ENCODE results near the gene COG8. TPM values are rescaled to one million over a fixed set of nuclear protein-coding genes. Genes with fewer than 3 reads are reported as not detected.

COG8 gene
- total and polyA plus RNA-seq, 2 of the 8 experiments (the other 6 are each of a cell fraction or from before 2014, with no cell fraction given), result 49.1 to 55.6 TPM

DNA sequence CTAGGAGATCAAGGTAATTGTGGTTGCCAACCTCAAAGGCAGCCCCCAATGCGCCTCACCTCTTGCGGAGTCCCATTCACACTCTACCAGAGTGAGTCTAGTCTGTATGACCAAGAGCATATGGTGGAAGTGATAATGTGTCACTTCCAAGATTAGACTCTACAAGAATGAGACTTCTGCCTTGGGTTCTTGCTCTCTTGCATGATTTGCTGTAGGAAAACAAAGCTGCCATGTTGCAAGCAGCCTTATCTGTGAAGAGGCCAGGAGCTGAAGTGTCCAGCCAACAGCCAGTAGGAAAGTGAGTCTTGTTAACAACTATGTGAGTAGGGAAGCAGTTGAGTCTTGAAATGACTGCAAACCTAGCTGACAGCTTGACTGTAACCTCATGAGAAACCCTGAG, 43.1 kb upstream of the COG8 start:
- Histone ChIP-seq H3K23me2 (ENCODE audit: low read depth, low read length) (no peaks in the 10 kb centered on the region), H3K27ac (ENCODE audit: low read depth, low read length) (no peak overlapping the region), H2BK12ac (ENCODE audit: low read depth, low read length) (no peak overlapping the region), H3K36me3 (ENCODE audit: control insufficient read depth in 2 of 4, insufficient read depth in 4 of 4, low read length in 3 of 4) (peaks cover 12 to 53% (median 30%) of the 10 kb centered on the region in 4 experiments), H3K9ac (replicated peaks in 1 of 4; ENCODE audit: extremely low read depth in 1 of 4, low read depth in 3 of 4, low read length in 3 of 4) (no peak overlapping the region), H4K20me1 (replicated peaks in 1 of 2; ENCODE audit: control insufficient read depth in 1 of 2, insufficient read depth in 2 of 2, low read length in 2 of 2) (peaks cover 0 to 2% of the 10 kb centered on the region in 2 experiments), H2AFZ (ENCODE audit: low read length) (no peak overlapping the region), H2BK5ac (ENCODE audit: low read depth, low read length) (no peak overlapping the region), H4K5ac (ENCODE audit: insufficient read length, low read depth, low read length) (no peak overlapping the region), H3K79me1 (ENCODE audit: low read depth, low read length) (no peaks in the 10 kb centered on the region), H3K4ac (replicated peaks; ENCODE audit: insufficient read length, low read depth, low read length) (no peak overlapping the region), H2BK20ac (ENCODE audit: low read length) (no peak overlapping the region), H3K9me3 (ENCODE audit: insufficient read depth in 2 of 2, low read depth in 1 of 2, low read length in 1 of 2) (no peaks in the 10 kb centered on the region), H2BK15ac (ENCODE audit: low read length) (no peak overlapping the region), H3K23ac (ENCODE audit: insufficient read length) (no peak overlapping the region), H3K4me2 (ENCODE audit: insufficient read depth in 1 of 2, low read depth in 2 of 2, low read length in 2 of 2) (no peak overlapping the region), H4K91ac (replicated peaks; ENCODE audit: insufficient read length, low read length) (no peak overlapping the region), H3K79me2 (ENCODE audit: control insufficient read depth in 1 of 2, insufficient read depth in 2 of 2, low read length in 2 of 2) (peaks cover 5 to 36% of the 10 kb centered on the region in 2 experiments), H3K4me3 (ENCODE audit: extremely low read depth in 1 of 4, insufficient read depth in 2 of 4, low read depth in 3 of 4, low read length in 4 of 4) (no peak overlapping the region), H3K56ac (replicated peaks; ENCODE audit: insufficient read length, low read depth, low read length) (no peak overlapping the region), H2AK5ac (ENCODE audit: low read depth, low read length) (no peak overlapping the region), H2BK120ac (replicated peaks; ENCODE audit: low read depth, low read length) (no peak overlapping the region), H3K18ac (ENCODE audit: extremely low read depth, low read length) (no peak overlapping the region), H3K27me3 (replicated peaks in 1 of 4; ENCODE audit: control insufficient read depth in 3 of 4, extremely low read depth in 1 of 4, insufficient read depth in 3 of 4, low read length in 3 of 4) (no peaks in the 10 kb centered on the region), H4K8ac (ENCODE audit: extremely low read depth, insufficient read depth, low read length) (no peak overlapping the region), H3K14ac (ENCODE audit: insufficient read length) (no peak overlapping the region), H3K4me1 (replicated peaks in 1 of 4; ENCODE audit: control insufficient read depth in 3 of 4, insufficient read depth in 4 of 4, low read length in 3 of 4) (no peaks in the 10 kb centered on the region; a peak in 1 of 7 replicates)
- no peak for DNase-seq (ENCODE audit: low read depth in 1 of 2, low spot score in 2 of 2)
- FAIRE-seq, result no peak
- CTCF ChIA-PET (ENCODE audit: partially characterized antibody), result interaction anchor here (1.0 to 2.3 kb wide), 4 partner anchors 9 to 42 kb away, joined by 3 to 9 read pairs (median 4); no protein-coding TSS in a partner anchor
- WGBS, 2 experiments (ENCODE audit: extremely low coverage in 1 of 2, insufficient coverage in 1 of 2, insufficient read length in 1 of 2, insufficient replicate concordance in 2 of 2, low coverage in 1 of 2, low lambda C conversion rate in 2 of 2, missing lambda C conversion rate in 1 of 2), result 92% methylated on average over 2 of the region's 2 CpGs; no CpG with 5 or more reads in 1 of the 2 experiments
- POLR2A ChIA-PET (ENCODE audit: partially characterized antibody), result interaction anchor here (0.6 to 2.6 kb wide), 5 partner anchors 13 to 344 kb away, joined by 3 to 7 read pairs (median 3); partner anchors contain the start of gene NQO1
- no peak for TF ChIP-seq POU5F1 (IDR thresholded peaks at IDR 0.05; ENCODE audit: low read depth, low read length)
- no peak for TF ChIP-seq KDM5A (IDR thresholded peaks at IDR 0.05; ENCODE audit: low read length)
- TF ChIP-seq KDM1A (IDR thresholded peaks at IDR 0.05; ENCODE audit: borderline replicate concordance, low read length), result no peak
- no peak for TF ChIP-seq FOSL1 (IDR thresholded peaks at IDR 0.05; ENCODE audit: insufficient read depth, low read depth, low read length)
- TF ChIP-seq SIX5 (IDR thresholded peaks at IDR 0.05; ENCODE audit: low read depth, low read length), result no peak
- no peak for TF ChIP-seq CBX8 (IDR thresholded peaks at IDR 0.05; ENCODE audit: borderline replicate concordance, low read depth, low read length)
- no peak for TF ChIP-seq GTF2F1 (IDR thresholded peaks at IDR 0.05; ENCODE audit: borderline replicate concordance, low read depth, low read length)
- no peak for TF ChIP-seq HDAC6 (IDR thresholded peaks at IDR 0.05; ENCODE audit: low read depth, low read length)
- TF ChIP-seq POLR2AphosphoS5 (IDR thresholded peaks at IDR 0.05; ENCODE audit: low read depth, low read length), result no peak
- TF ChIP-seq TEAD4 (IDR thresholded peaks at IDR 0.05; ENCODE audit: low read depth, low read length), result no peak
- no peak for TF ChIP-seq NRF1 (IDR thresholded peaks at IDR 0.05; ENCODE audit: low read depth, low read length)
- TF ChIP-seq RBBP5 (IDR thresholded peaks at IDR 0.05; ENCODE audit: borderline replicate concordance, low read depth, low read length), result no peak
- no peak for TF ChIP-seq EZH2 (IDR thresholded peaks at IDR 0.05; ENCODE audit: low read depth, low read length, severe bottlenecking)
- TF ChIP-seq, protein P1, sequence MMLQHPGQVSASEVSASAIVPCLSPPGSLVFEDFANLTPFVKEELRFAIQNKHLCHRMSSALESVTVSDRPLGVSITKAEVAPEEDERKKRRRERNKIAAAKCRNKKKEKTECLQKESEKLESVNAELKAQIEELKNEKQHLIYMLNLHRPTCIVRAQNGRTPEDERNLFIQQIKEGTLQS (IDR thresholded peaks at IDR 0.05; ENCODE audit: insufficient read depth, low read depth, low read length), result no peak
